NCI-H146 treated with DMSO at 0.1 percent for 48 hours (cell line): ENCODE data around the gene CCDC13.

ENCODE experiments used
- DNase-seq: peaks from one replicate; lab custom pipeline; 2025; ENCODE audit not compliant: unreplicated experiment; lab: John Stamatoyannopoulos, UW

Gene CCDC13

GRCh38 chr3:42734263-42734860 is 38.7 kb downstream of the CCDC13 start:
- no peak for DNase-seq

GRCh38 chr3:42733501-42734262 is 39.4 kb downstream of the CCDC13 start:
- DNase-seq, result no peak

- DNase-seq, result no peak
These were observed 40.1 kb downstream of the CCDC13 start for GRCh38 chr3:42732829-42733459.

GRCh38 chr3:42732196-42732828 is 40.7 kb downstream of the CCDC13 start:
- DNase-seq, result no peak

- no peak for DNase-seq
These were observed 41.4 kb downstream of the CCDC13 start for GRCh38 chr3:42731476-42732195.

GRCh38 chr3:42730706-42731420 is 42.2 kb downstream of the CCDC13 start:
- DNase-seq, result no peak

- no peak for DNase-seq
These were observed 42.8 kb downstream of the CCDC13 start for GRCh38 chr3:42730294-42730693.

- no peak for DNase-seq
These were observed 43.5 kb downstream of the CCDC13 start for GRCh38 chr3:42729404-42730145.

- no peak for DNase-seq
These were observed 44.2 kb downstream of the CCDC13 start for GRCh38 chr3:42728668-42729364.

GRCh38 chr3:42728056-42728455 is 45.0 kb downstream of the CCDC13 start:
- no peak for DNase-seq

GRCh38 chr3:42725454-42725853 is 47.6 kb downstream of the CCDC13 start:
- DNase-seq, result no peak

GRCh38 chr3:42723219-42723618 is 49.8 kb downstream of the CCDC13 start:
- no peak for DNase-seq
